H9 (cell line): ENCODE measurements around the gene C1QTNF6. TPM values are rescaled to one million over a fixed set of nuclear protein-coding genes. Genes with fewer than 3 reads are reported as not detected.

ENCODE experiments used
- DNase-seq: peaks from one replicate; pipeline ENCODE4 v3.0.0-alpha.2; 2017
- H2AFZ ChIP-seq: one replicate; pipeline ENCODE4 v1.6.1; 2013; ENCODE audit warnings: mild to moderate bottlenecking, low read length, control low read depth, moderate library complexity
- H2AK5ac ChIP-seq: 2 replicates; pipeline ENCODE4 v1.6.1; 2013; ENCODE audit warnings: low read length, control low read depth, mixed read lengths; ENCODE audit not compliant: insufficient read length
- H2BK120ac ChIP-seq: one replicate; pipeline ENCODE4 v1.6.1; 2013; ENCODE audit warnings: low read depth, mild to moderate bottlenecking, low read length, control low read depth, inconsistent platforms; ENCODE audit not compliant: poor library complexity, severe bottlenecking
- H2BK12ac ChIP-seq: 2 replicates; pipeline ENCODE4 v1.6.1; 2013; ENCODE audit warnings: low read length, control low read depth, mixed read lengths, low read depth; ENCODE audit not compliant: insufficient read length
- H2BK15ac ChIP-seq: 2 replicates; pipeline ENCODE4 v1.6.1; 2013; ENCODE audit warnings: low read depth, low read length, control low read depth
- H2BK20ac ChIP-seq: one replicate; pipeline ENCODE4 v1.6.1; 2013; ENCODE audit warnings: low read depth, mild to moderate bottlenecking, low read length, control low read depth, inconsistent platforms; ENCODE audit not compliant: poor library complexity, severe bottlenecking
- H2BK5ac ChIP-seq: 2 replicates; pipeline ENCODE4 v1.6.1; 2013; ENCODE audit warnings: low read length, control low read depth, mixed read lengths; ENCODE audit not compliant: insufficient read length
- H3K14ac ChIP-seq: 2 replicates; pipeline ENCODE4 v1.6.1; 2013; ENCODE audit warnings: low read length, control low read depth; ENCODE audit not compliant: insufficient read depth
- H3K18ac ChIP-seq: 2 replicates; pipeline ENCODE4 v1.6.1; 2013; ENCODE audit warnings: low read depth, mild to moderate bottlenecking, mixed read lengths, low read length, control low read depth; ENCODE audit not compliant: insufficient read length
- H3K23ac ChIP-seq: 2 replicates; pipeline ENCODE4 v1.6.1; 2013; ENCODE audit warnings: low read length, control low read depth, mixed read lengths, low read depth; ENCODE audit not compliant: insufficient read length
- H3K23me2 ChIP-seq: 2 replicates; pipeline ENCODE4 v1.6.1; 2013; ENCODE audit warnings: low read depth, mild to moderate bottlenecking, mixed read lengths, low read length, control low read depth; ENCODE audit not compliant: insufficient read length, poor library complexity, severe bottlenecking
- H3K27ac ChIP-seq: 2 replicates; pipeline ENCODE4 v1.5.1; 2013; ENCODE audit warnings: low read length, control low read depth, mixed read lengths, low read depth; ENCODE audit not compliant: insufficient read length
- H3K27me3 ChIP-seq: 2 replicates; pipeline ENCODE4 v1.6.1; 2013; ENCODE audit warnings: low read length, control low read depth, inconsistent platforms; ENCODE audit not compliant: insufficient read depth
- H3K4ac ChIP-seq: 2 replicates; pipeline ENCODE4 v1.6.1; 2013; ENCODE audit warnings: low read depth, mild to moderate bottlenecking, control low read depth, inconsistent platforms, low read length, moderate library complexity
- H3K4me1 ChIP-seq: 2 replicates; pipeline ENCODE4 v1.6.1; 2013; ENCODE audit warnings: low read length, control low read depth, inconsistent platforms; ENCODE audit not compliant: insufficient read depth
- H3K4me2 ChIP-seq: 2 replicates; pipeline ENCODE4 v1.6.1; 2013; ENCODE audit warnings: low read length, control low read depth, mixed read lengths; ENCODE audit not compliant: insufficient read length, insufficient read depth
- H3K56ac ChIP-seq: 2 replicates; pipeline ENCODE4 v1.6.1; 2013; ENCODE audit warnings: low read depth, mild to moderate bottlenecking, mixed read lengths, low read length, control low read depth; ENCODE audit not compliant: insufficient read length
- H3K79me1 ChIP-seq: 2 replicates; pipeline ENCODE4 v1.6.1; 2013; ENCODE audit warnings: low read depth, mild to moderate bottlenecking, moderate library complexity, low read length, control low read depth, inconsistent platforms; ENCODE audit not compliant: insufficient read depth, poor library complexity, severe bottlenecking
- H3K79me2 ChIP-seq: 2 replicates; pipeline ENCODE4 v1.6.1; 2013; ENCODE audit warnings: low read length, control low read depth, inconsistent platforms; ENCODE audit not compliant: insufficient read depth
- H3K9ac ChIP-seq: 2 replicates; pipeline ENCODE4 v1.6.1; 2013; ENCODE audit warnings: low read length, control low read depth, mixed read lengths; ENCODE audit not compliant: insufficient read length; ENCODE audit errors: extremely low read depth
- H3K9me3 ChIP-seq: one replicate; pipeline ENCODE4 v1.6.1; 2013; ENCODE audit warnings: low read depth, low read length, inconsistent platforms; ENCODE audit not compliant: control insufficient read depth
- H3T11ph ChIP-seq: one replicate; pipeline ENCODE4 v1.6.1; 2013; ENCODE audit warnings: mild to moderate bottlenecking, low read length, control low read depth, inconsistent platforms
- H4K20me1 ChIP-seq: one replicate; pipeline ENCODE4 v1.6.1; 2013; ENCODE audit not compliant: control insufficient read depth, insufficient read length, insufficient read depth
- H4K5ac ChIP-seq: 2 replicates; pipeline ENCODE4 v1.6.1; 2013; ENCODE audit warnings: low read depth, mild to moderate bottlenecking, mixed read lengths, low read length, control low read depth; ENCODE audit not compliant: insufficient read length
- H4K8ac ChIP-seq: replicated peaks from 2 replicates; pipeline ENCODE4 v1.6.1; 2013; ENCODE audit warnings: low read length, control low read depth, mixed read lengths, low read depth; ENCODE audit not compliant: insufficient read length
- H4K91ac ChIP-seq: 2 replicates; pipeline ENCODE4 v1.6.1; 2013; ENCODE audit warnings: low read depth, mild to moderate bottlenecking, moderate library complexity, mixed read lengths, low read length, control low read depth; ENCODE audit not compliant: insufficient read length
- H3K27ac Mint-ChIP-seq, 3 experiments: 2 replicates in 2 of 3; 3 replicates in 1 of 3; pipeline ENCODE4 v1.8.0; 2020 to 2021; ENCODE audit warnings: mixed read lengths in 3 of 3, mild to moderate bottlenecking in 1 of 3, moderate library complexity in 1 of 3
- H3K27me3 Mint-ChIP-seq: 2 replicates; pipeline ENCODE4 v1.8.0; 2021; ENCODE audit warnings: low read depth, mild to moderate bottlenecking, moderate library complexity, mixed read lengths
- H3K36me3 Mint-ChIP-seq, 3 experiments: 2 replicates in 2 of 3; 3 replicates in 1 of 3; pipeline ENCODE4 v1.8.0; 2020 to 2021; ENCODE audit warnings: low read depth in 3 of 3, mixed read lengths in 3 of 3; ENCODE audit not compliant: insufficient read depth in 1 of 3
- H3K4me1 Mint-ChIP-seq, 2 experiments: 2 replicates each; pipeline ENCODE4 v1.8.0; 2020; ENCODE audit warnings: mixed read lengths in 2 of 2
- H3K4me3 Mint-ChIP-seq, 2 experiments: 2 replicates in 1 of 2; 3 replicates in 1 of 2; pipeline ENCODE4 v1.8.0; 2020 to 2021; ENCODE audit warnings: mild to moderate bottlenecking in 2 of 2, mixed read lengths in 2 of 2, moderate library complexity in 1 of 2
- H3K9me3 Mint-ChIP-seq, 2 experiments: 2 replicates in 1 of 2; 3 replicates in 1 of 2; pipeline ENCODE4 v1.8.0; 2020; ENCODE audit warnings: mild to moderate bottlenecking in 2 of 2, mixed read lengths in 2 of 2, moderate library complexity in 1 of 2
- CTCF ChIP-seq: fragments of 200-600 bp; sonication (generic); conservative IDR thresholded peaks from 3 replicates; pipeline ENCODE4 v1.8.0; 2021; ENCODE audit warnings: antibody characterized with exemption, mild to moderate bottlenecking
- WGBS: extraction: QIAGEN DNeasy Blood & Tissue Kit; methylation state at CpG from one replicate; pipeline ENCODE4 v1.1.7; 2013; ENCODE audit warnings: missing lambda C conversion rate, low lambda C conversion rate, mixed read lengths; ENCODE audit not compliant: insufficient read length; ENCODE audit errors: extremely low coverage; 5-methylcytosine and 5-hydroxymethylcytosine counted together
- total RNA-seq: library from RNA; stranded (reverse); gene quantifications from 2 replicates; pipeline ENCODE4 v1.2.1, GENCODE V29; 2021

C1QTNF6 gene
- total RNA-seq, 1 experiment from 2014 or later, result 5.0 TPM

DNA sequence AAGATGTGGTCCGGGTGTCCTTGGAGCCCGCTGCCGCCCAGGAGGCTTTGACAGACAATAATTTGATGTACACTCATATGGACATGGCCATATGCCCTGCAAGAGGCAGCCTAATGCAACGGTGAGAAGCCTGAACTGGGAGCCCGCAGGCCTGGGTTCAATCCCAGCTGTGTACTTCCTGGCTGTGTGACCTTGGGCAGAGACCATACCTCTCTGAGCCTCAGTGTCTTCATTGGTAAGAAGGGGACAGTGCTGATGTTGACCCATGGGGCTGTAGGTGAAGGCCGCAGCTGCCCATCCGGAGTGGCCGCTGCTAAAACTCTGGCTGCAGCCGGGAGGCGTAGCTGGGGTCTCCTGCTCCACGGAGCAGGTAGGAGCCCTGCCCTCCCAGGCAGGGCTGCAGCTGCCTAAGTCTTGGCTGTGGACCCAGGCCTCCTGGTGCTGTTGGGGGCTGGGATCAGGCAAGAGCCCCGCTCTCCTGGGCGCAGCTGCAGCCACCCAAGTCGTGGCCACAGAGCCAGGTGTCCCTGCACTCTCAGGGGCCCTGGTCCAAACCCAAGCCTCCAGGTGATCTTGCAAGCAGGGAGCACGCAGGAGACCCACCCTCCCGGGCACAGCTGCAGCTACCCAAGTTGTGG lies 47.2 kb downstream of the C1QTNF6 start:
- Histone ChIP-seq H2BK120ac (no peak overlapping the region), H2BK20ac (no peak overlapping the region), H3K14ac (no peak overlapping the region), H3K79me1 (no peaks in the 10 kb centered on the region), H2AFZ (no peak overlapping the region), H4K20me1 (no peaks in the 10 kb centered on the region), H3K9me3 (no peaks in the 10 kb centered on the region), H3K4ac (no peak overlapping the region), H3K4me1 (no peaks in the 10 kb centered on the region), H3K23ac (no peak overlapping the region), H3K23me2 (no peaks in the 10 kb centered on the region), H3T11ph (no peak overlapping the region), H2BK15ac (no peak overlapping the region), H3K9ac (no peak overlapping the region), H4K91ac (no peak overlapping the region), H3K27me3 (no peaks in the 10 kb centered on the region), H3K79me2 (no peaks in the 10 kb centered on the region), H3K56ac (no peak overlapping the region), H3K27ac (no peak overlapping the region), H2BK5ac (no peak overlapping the region), H4K8ac (no peak overlapping the region), H3K18ac (no peak overlapping the region), H2AK5ac (no peak overlapping the region), H2BK12ac (no peak overlapping the region), H3K4me2 (no peak overlapping the region), H4K5ac (no peak overlapping the region)
- H3K4me3 Mint-ChIP-seq, result no peak overlapping the region
- H3K27ac Mint-ChIP-seq, result 0 out of 7 replicates have a peak overlapping the region, but pooled peaks of 1 of the 3 experiments have one; percentile 44
- peaks cover 23% of the 10 kb centered on the region for H3K27me3 Mint-ChIP-seq
- no peaks in the 10 kb centered on the region; a peak in 1 of 7 replicates for H3K36me3 Mint-ChIP-seq
- H3K4me1 Mint-ChIP-seq, result peaks cover 2 to 11% of the 10 kb centered on the region in 2 experiments; a peak in 2 of 4 replicates
- no CpG with 5 or more reads among the region's 16 CpGs for WGBS
- no peaks in the 10 kb centered on the region for H3K9me3 Mint-ChIP-seq
- no peak for TF ChIP-seq CTCF
- no peak for DNase-seq
